ENCODE results near the gene FOXR1. TPM values are rescaled to one million over a fixed set of nuclear protein-coding genes. Genes with fewer than 3 reads are reported as not detected.

The FOXR1 gene
- total RNA-seq, 1 donor from 2014 or later, result not detected

- Histone ChIP-seq H3K4me1 (peaks cover 21 to 33% of the 10 kb centered on the region in 2 donors), H3K27me3 (no peaks in the 10 kb centered on the region), H3K36me3 (no peaks in the 10 kb centered on the region), H3K27ac (peak overlapping the region; percentile 97), H3K9me3 (no peaks in the 10 kb centered on the region), H3K4me3 (peak overlapping the region; percentile 88 to 98)
- no peak for TF ChIP-seq CTCF (IDR thresholded peaks at IDR 0.05)
- intact Hi-C loops (cut with DNase I), result loop anchor here (5.0 kb wide), 2 partner anchors 303 to 392 kb away; partner anchors contain the start of gene MCAM
- DNase-seq (ENCODE audit: low spot score in 2 of 2), result no peak
These were observed 46.7 kb upstream of the FOXR1 start for GRCh38 chr11:118924591-118925585.

DNA sequence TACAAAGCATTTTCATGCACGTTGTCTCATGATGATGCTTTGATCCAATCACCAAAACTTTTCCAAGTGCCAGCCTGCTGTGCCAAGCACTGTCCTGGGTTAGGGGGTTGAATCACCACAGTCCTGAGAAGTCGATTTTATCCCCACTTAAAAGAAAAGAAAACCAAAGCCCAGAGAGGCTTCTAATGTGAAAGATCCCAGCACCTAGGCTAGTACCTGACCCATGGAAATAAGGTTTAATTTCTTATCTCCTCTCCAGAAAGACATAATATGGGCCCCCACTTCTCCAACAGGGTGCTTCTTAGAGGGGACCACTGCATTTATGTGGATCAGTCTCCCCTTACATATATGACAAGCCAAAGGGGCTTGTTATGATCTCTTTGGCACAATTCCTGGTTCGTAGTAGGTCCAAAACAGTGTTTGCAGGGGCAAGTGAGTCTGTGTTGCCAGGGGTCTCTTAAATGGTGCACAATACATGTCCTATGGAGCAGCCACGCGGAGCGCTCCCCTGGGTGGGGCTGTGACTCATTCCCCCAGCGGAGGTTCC is 43.9 kb upstream of the FOXR1 start:
- no peaks in the 10 kb centered on the region for H3K36me3 ChIP-seq
- peaks cover 3 to 18% of the 10 kb centered on the region in 2 donors for H3K4me1 ChIP-seq
- intact Hi-C loops (cut with DNase I), result loop anchor here (1.0 to 5.0 kb wide), 4 partner anchors 20 to 390 kb away; partner anchors contain the start of genes DDX6 and MCAM
- DNase-seq (ENCODE audit: low spot score in 2 of 2), result no peak
- no peaks in the 10 kb centered on the region for H3K27me3 ChIP-seq
- no peaks in the 10 kb centered on the region for H3K9me3 ChIP-seq
- peak overlapping the region in 1 of 2 donors; percentile 19 for H3K4me3 ChIP-seq
- H3K27ac ChIP-seq, result peak overlapping the region; percentile 97
- no peak for TF ChIP-seq CTCF (IDR thresholded peaks at IDR 0.05)

DNA sequence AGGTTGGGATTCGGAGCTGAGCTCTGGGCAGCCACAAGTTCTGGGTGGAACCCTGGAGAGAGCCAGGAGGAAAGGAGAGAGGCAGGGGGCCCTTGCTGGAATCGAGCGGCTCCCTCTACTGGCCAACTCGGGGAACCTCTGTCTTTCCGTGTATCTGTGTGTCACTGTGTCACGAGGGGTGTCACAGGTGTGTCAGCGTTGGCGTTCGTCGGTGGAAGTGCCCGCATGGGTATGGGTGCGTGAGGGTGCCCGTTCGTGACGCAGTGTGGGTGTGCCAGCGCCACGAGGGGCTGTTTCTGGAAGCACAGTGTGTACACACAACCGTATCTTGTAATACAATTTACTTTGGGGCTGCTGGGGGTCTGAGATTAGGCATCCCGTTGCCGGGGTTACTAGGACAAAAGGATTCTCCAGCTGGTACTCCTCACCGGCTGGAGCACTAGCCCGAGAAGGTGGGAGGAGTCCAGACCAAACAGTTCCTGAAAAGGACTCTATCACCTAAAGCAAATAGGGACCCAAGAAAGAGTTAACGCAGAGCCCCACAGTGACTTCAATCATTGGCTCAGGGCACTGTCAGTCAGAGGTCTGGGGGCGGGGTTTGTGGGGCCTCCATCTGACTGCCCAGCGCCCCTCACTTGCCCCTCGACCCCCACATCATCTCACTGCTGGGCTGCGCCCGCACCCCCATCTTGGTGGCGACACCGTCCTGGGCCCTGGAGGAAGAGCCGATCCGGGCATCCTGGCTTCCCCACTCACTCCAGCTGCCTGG is 43.3 kb upstream of the FOXR1 start:
- DNase-seq (ENCODE audit: low spot score in 2 of 2), result peak; percentile 93 to 97

DNA sequence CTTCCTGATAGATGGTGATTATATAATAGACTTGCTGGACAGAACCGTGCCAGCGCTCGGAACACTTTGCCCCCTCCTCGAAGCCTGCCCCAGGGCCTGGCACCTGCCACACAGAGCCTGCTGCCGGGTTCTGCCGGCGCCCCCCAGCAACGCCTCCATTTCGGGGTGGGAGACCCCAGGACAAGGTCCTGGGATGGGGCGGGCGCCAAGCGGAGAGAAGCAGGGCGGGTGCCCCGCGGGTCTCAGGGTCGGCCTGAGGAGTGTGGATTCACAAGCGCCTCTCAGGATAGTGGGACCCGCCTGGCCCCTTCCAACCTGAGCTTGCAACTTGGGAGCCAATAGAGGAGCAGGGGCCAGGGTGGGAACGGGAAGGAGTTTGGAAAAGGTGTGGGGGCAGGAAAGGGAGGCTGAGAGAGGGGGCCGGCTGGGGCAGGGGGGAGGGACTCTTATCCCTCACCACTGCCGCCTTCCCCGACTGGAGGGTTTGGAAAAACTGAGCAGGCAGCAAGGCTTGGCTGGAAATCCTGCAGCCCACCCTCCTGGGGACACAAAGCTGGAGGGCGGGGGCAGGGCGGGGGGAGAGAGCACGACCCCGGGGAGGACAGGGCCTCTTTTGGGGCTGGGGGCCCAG is 42.6 kb upstream of the FOXR1 start:
- intact Hi-C loops (cut with DNase I), result loop anchor here (1.0 to 5.0 kb wide), 5 partner anchors 22 to 388 kb away; partner anchors contain the start of genes DDX6, MCAM and UPK2
- TF ChIP-seq CTCF (IDR thresholded peaks at IDR 0.05), result no peak
- Histone ChIP-seq H3K36me3 (no peaks in the 10 kb centered on the region), H3K9me3 (no peaks in the 10 kb centered on the region), H3K27me3 (no peaks in the 10 kb centered on the region), H3K4me1 (peaks cover 3 to 12% of the 10 kb centered on the region in 2 donors), H3K27ac (peak overlapping the region; percentile 97 to 98), H3K4me3 (peak overlapping the region; percentile 80 to 82)
- DNase-seq (ENCODE audit: low spot score in 2 of 2), result peak in 1 of 2 donors; percentile 81

More for the DNA sequence above, 43.3 kb upstream of the FOXR1 start:
- intact Hi-C loops (cut with DNase I), result loop anchor here (1.0 to 5.0 kb wide), 4 partner anchors 21 to 389 kb away; partner anchors contain the start of genes DDX6 and MCAM
- Histone ChIP-seq H3K9me3 (no peaks in the 10 kb centered on the region), H3K36me3 (no peaks in the 10 kb centered on the region), H3K4me1 (peaks cover 3 to 16% of the 10 kb centered on the region in 2 donors), H3K4me3 (peak overlapping the region; percentile 80 to 82), H3K27me3 (no peaks in the 10 kb centered on the region), H3K27ac (peak overlapping the region; percentile 97 to 98)
- TF ChIP-seq CTCF (IDR thresholded peaks at IDR 0.05), result peak; percentile 92 to 97 (median 94)
